GM18517 (cell line): ENCODE measurements around the gene C19orf38.

Experiments
- ATAC-seq: cut with Tn5 transposase; IDR thresholded peaks from one replicate; pipeline ENCODE4 v1.9.1; 2021; ENCODE audit warnings: mild to moderate bottlenecking, moderate library complexity; ENCODE audit not compliant: unreplicated experiment

C19orf38 gene

GRCh38 chr19:10899151-10899653 lies 51.0 kb downstream of the C19orf38 start:
- no peak for ATAC-seq

GRCh38 chr19:10907925-10908324 lies 59.7 kb downstream of the C19orf38 start:
- no peak for ATAC-seq

- ATAC-seq: no peak
Observed at GRCh38 chr19:10908380-10908960, 60.3 kb downstream of the C19orf38 start.

- ATAC-seq: no peak
Observed at GRCh38 chr19:10911579-10912363, 63.6 kb downstream of the C19orf38 start.

GRCh38 chr19:10912619-10913018 lies 64.4 kb downstream of the C19orf38 start:
- no peak for ATAC-seq

- ATAC-seq: no peak
Observed at GRCh38 chr19:10913716-10914340, 65.6 kb downstream of the C19orf38 start.

- no peak for ATAC-seq
Observed at GRCh38 chr19:10915130-10916091, 67.2 kb downstream of the C19orf38 start.

GRCh38 chr19:10916602-10917001 lies 68.4 kb downstream of the C19orf38 start:
- no peak for ATAC-seq

GRCh38 chr19:10918359-10918758 lies 70.1 kb downstream of the C19orf38 start:
- no peak for ATAC-seq
